NOMO-1 treated with dmso at 0.1 percent for 144 hours (cell line): ENCODE data around the gene FAM76A.

Experiments used
- DNase-seq: peaks from one replicate; lab custom pipeline; 2025; ENCODE audit not compliant: unreplicated experiment; lab: John Stamatoyannopoulos, UW

Gene FAM76A

GRCh38 chr1:27719286-27720251 lies 6.2 kb upstream of the FAM76A start:
- DNase-seq: no peak

GRCh38 chr1:27724961-27725373 lies 794 bp upstream of the FAM76A start:
- no peak for DNase-seq

- no peak for DNase-seq
Observed at GRCh38 chr1:27726173-27727044, 648 bp downstream of the FAM76A start.

- DNase-seq: no peak
Observed at GRCh38 chr1:27727126-27727525, 1.4 kb downstream of the FAM76A start.

- DNase-seq: no peak
Observed at GRCh38 chr1:27736252-27736651, 10.5 kb downstream of the FAM76A start.

GRCh38 chr1:27741121-27741520 lies 15.4 kb downstream of the FAM76A start:
- DNase-seq: no peak

GRCh38 chr1:27744556-27744955 lies 18.8 kb downstream of the FAM76A start:
- no peak for DNase-seq

- no peak for DNase-seq
Observed at GRCh38 chr1:27745466-27745865, 19.7 kb downstream of the FAM76A start.

GRCh38 chr1:27752360-27752759 lies 26.6 kb downstream of the FAM76A start:
- DNase-seq: no peak

GRCh38 chr1:27755286-27755685 lies 29.5 kb downstream of the FAM76A start:
- no peak for DNase-seq

- no peak for DNase-seq
Observed at GRCh38 chr1:27755865-27756264, 30.1 kb downstream of the FAM76A start.

GRCh38 chr1:27759236-27759635 lies 33.5 kb downstream of the FAM76A start:
- no peak for DNase-seq

- DNase-seq: no peak
Observed at GRCh38 chr1:27760426-27760825, 34.7 kb downstream of the FAM76A start.

- no peak for DNase-seq
Observed at GRCh38 chr1:27762033-27762432, 36.3 kb downstream of the FAM76A start.

GRCh38 chr1:27763358-27763757 lies 37.6 kb downstream of the FAM76A start:
- no peak for DNase-seq

- no peak for DNase-seq
Observed at GRCh38 chr1:27770293-27770830, 44.6 kb downstream of the FAM76A start.

- DNase-seq: no peak
Observed at GRCh38 chr1:27772036-27772931, 46.5 kb downstream of the FAM76A start.

GRCh38 chr1:27772932-27773825 lies 47.4 kb downstream of the FAM76A start, which contains the start of gene STX12:
TSS of gene STX12 (plus strand) at chr1:27773219. CDS start at chr1:27773308, 89 bp downstream.
- DNase-seq: peak; percentile 90

GRCh38 chr1:27773826-27774445 lies 48.2 kb downstream of the FAM76A start:
- peak; percentile 44 for DNase-seq
